Neuronal stem cell (in vitro differentiated cells): ENCODE results near the gene RTF2.

Experiments
- DNase-seq: peaks from one replicate; pipeline ENCODE4 v3.0.0-alpha.2; 2013; ENCODE audit warnings: low spot score
- H2AFZ ChIP-seq: one replicate; pipeline ENCODE4 v1.6.1; 2013; ENCODE audit warnings: mild to moderate bottlenecking, low read length, inconsistent platforms
- H2AK5ac ChIP-seq: 2 replicates; pipeline ENCODE4 v1.6.1; 2013; ENCODE audit warnings: low read depth, mild to moderate bottlenecking, inconsistent platforms, low read length, moderate library complexity, mixed read lengths
- H2BK120ac ChIP-seq: 2 replicates; pipeline ENCODE4 v1.6.1; 2013; ENCODE audit warnings: low read depth, mild to moderate bottlenecking, inconsistent platforms, low read length, moderate library complexity, mixed read lengths
- H2BK12ac ChIP-seq: one replicate; pipeline ENCODE4 v1.6.1; 2013; ENCODE audit warnings: low read length, inconsistent platforms
- H2BK15ac ChIP-seq: 2 replicates; pipeline ENCODE4 v1.6.1; 2013; ENCODE audit warnings: mild to moderate bottlenecking, low read length, inconsistent platforms, mixed read lengths
- H2BK5ac ChIP-seq: one replicate; pipeline ENCODE4 v1.6.1; 2013; ENCODE audit warnings: inconsistent platforms, mild to moderate bottlenecking, low read length, moderate library complexity
- H3K14ac ChIP-seq: one replicate; pipeline ENCODE4 v1.6.1; 2013; ENCODE audit warnings: low read length, inconsistent platforms
- H3K18ac ChIP-seq: 2 replicates; pipeline ENCODE4 v1.6.1; 2013; ENCODE audit warnings: low read length, inconsistent platforms
- H3K23ac ChIP-seq: 2 replicates; pipeline ENCODE4 v1.6.1; 2013; ENCODE audit warnings: low read depth, mild to moderate bottlenecking, mixed read lengths, low read length, inconsistent platforms; ENCODE audit not compliant: poor library complexity
- H3K27ac ChIP-seq: replicated peaks from 3 replicates; pipeline ENCODE4 v1.5.1; 2013; ENCODE audit warnings: low read length, inconsistent platforms
- H3K27me3 ChIP-seq, 3 experiments: 2 replicates each; pipeline ENCODE4 v1.6.1; 2013; ENCODE audit warnings: low read length in 3 of 3, mild to moderate bottlenecking in 2 of 3, inconsistent platforms in 1 of 3, low read depth in 1 of 3, mixed read lengths in 1 of 3, moderate library complexity in 1 of 3; ENCODE audit not compliant: control insufficient read depth in 3 of 3, insufficient read depth in 3 of 3
- H3K36me3 ChIP-seq, 2 donors: replicated peaks in 1 of 2; 2 replicates each; pipeline ENCODE4 v1.6.1; 2013; ENCODE audit warnings: low read length in 2 of 2; ENCODE audit not compliant: control insufficient read depth in 2 of 2, insufficient read depth in 2 of 2
- H3K4ac ChIP-seq: 2 replicates; pipeline ENCODE4 v1.6.1; 2013; ENCODE audit warnings: inconsistent platforms, mild to moderate bottlenecking, low read length, moderate library complexity
- H3K4me1 ChIP-seq, 2 donors: 1 replicate in 1 of 2; 2 replicates in 1 of 2; pipeline ENCODE4 v1.6.1; 2013; ENCODE audit warnings: low read length in 2 of 2, low read depth in 1 of 2; ENCODE audit not compliant: control insufficient read depth in 2 of 2, insufficient read depth in 1 of 2
- H3K4me2 ChIP-seq: one replicate; pipeline ENCODE4 v1.6.1; 2013; ENCODE audit warnings: mild to moderate bottlenecking, low read length, inconsistent platforms; ENCODE audit not compliant: insufficient read depth, poor library complexity, severe bottlenecking
- H3K4me3 ChIP-seq, 2 donors: 2 replicates each; pipeline ENCODE4 v1.5.1; 2013; ENCODE audit warnings: low read length in 2 of 2, mild to moderate bottlenecking in 2 of 2, inconsistent platforms in 1 of 2, moderate library complexity in 1 of 2
- H3K79me1 ChIP-seq: one replicate; pipeline ENCODE4 v1.6.1; 2013; ENCODE audit warnings: low read depth, mild to moderate bottlenecking, inconsistent platforms, low read length, moderate library complexity
- H3K9ac ChIP-seq: one replicate; pipeline ENCODE4 v1.6.1; 2013; ENCODE audit warnings: mild to moderate bottlenecking, low read depth, low read length, inconsistent platforms; ENCODE audit not compliant: poor library complexity
- H3K9me3 ChIP-seq, 2 donors: replicated peaks in 1 of 2; 2 replicates each; pipeline versions ENCODE3 to v1.6.1; 2013; ENCODE audit warnings: low read length in 2 of 2, mild to moderate bottlenecking in 2 of 2, inconsistent platforms in 1 of 2, low read depth in 1 of 2, mixed read lengths in 1 of 2, moderate library complexity in 1 of 2; ENCODE audit not compliant: control insufficient read depth in 2 of 2, insufficient read depth in 1 of 2
- H4K8ac ChIP-seq: one replicate; pipeline ENCODE4 v1.6.1; 2013; ENCODE audit warnings: low read depth, mild to moderate bottlenecking, inconsistent platforms, low read length, moderate library complexity
- H4K91ac ChIP-seq: one replicate; pipeline ENCODE4 v1.6.1; 2013; ENCODE audit warnings: low read length, low read depth, mild to moderate bottlenecking, inconsistent platforms; ENCODE audit not compliant: poor library complexity
- WGBS, 2 donors: extraction: QIAGEN DNeasy Blood & Tissue Kit; methylation state at CpG; one replicate each; pipeline ENCODE4 v1.1.7; 2013; ENCODE audit warnings: missing lambda C conversion rate in 2 of 2, mixed read lengths in 1 of 2; ENCODE audit not compliant: insufficient read length in 2 of 2, insufficient replicate concordance in 1 of 2; ENCODE audit errors: extremely low coverage in 2 of 2; 5-methylcytosine and 5-hydroxymethylcytosine counted together

The RTF2 gene

DNA sequence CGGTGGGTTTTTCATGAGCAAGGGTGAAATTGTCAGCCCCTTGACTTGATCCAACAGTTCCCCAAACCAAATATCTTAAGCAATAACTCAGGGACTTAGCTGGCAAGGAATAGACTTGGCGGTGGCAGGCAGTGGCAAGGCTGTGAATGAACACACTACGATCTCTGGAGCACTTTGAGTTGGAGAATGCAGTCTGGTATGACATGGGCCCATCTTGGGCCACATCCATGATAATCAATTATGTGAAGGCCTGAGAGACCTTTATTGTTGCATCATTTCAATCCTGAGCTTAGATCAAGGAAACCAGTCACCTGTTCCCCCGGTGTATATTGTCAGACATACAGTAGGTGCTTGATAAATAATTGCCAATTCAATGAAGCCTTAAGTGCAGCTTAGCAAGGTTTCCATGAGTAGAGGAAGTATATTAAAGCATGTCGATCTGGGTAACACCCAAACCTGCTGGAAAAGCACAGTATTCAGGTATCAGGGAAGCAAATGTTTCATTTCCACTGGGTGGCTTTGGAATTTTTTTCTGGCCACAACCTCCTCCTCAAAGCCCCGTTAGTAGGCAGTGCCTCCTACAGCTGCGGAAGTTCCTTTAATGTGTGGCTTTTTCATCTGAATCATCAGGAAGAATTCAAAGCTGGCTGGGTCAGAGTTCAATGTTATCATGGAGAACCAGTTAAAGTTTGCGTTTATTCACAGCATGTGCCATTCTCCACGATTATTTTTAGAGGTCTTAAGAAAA is 46.2 kb upstream of the RTF2 start:
- no peaks in the 10 kb centered on the region for H3K36me3 ChIP-seq
- H2BK12ac ChIP-seq = no peak overlapping the region
- H3K18ac ChIP-seq = no peak overlapping the region
- H3K9ac ChIP-seq = no peak overlapping the region
- peak overlapping the region; percentile 82 for H2AFZ ChIP-seq
- no peak overlapping the region for H4K91ac ChIP-seq
- no peaks in the 10 kb centered on the region for H3K79me1 ChIP-seq
- no peaks in the 10 kb centered on the region for H3K27me3 ChIP-seq
- no peak overlapping the region for H3K4me3 ChIP-seq
- no peak overlapping the region for H3K4me2 ChIP-seq
- WGBS, 2 donors = no CpG with 5 or more reads among the region's 9 CpGs
- no peaks in the 10 kb centered on the region for H3K9me3 ChIP-seq
- H3K14ac ChIP-seq = no peak overlapping the region
- DNase-seq = no peak
- H3K27ac ChIP-seq = no peak overlapping the region
- H2BK5ac ChIP-seq = no peak overlapping the region
- H2AK5ac ChIP-seq = no peak overlapping the region
- peaks cover 0 to 11% of the 10 kb centered on the region in 2 donors for H3K4me1 ChIP-seq
- no peak overlapping the region for H4K8ac ChIP-seq
- H2BK120ac ChIP-seq = no peak overlapping the region
- H2BK15ac ChIP-seq = no peak overlapping the region
- H3K23ac ChIP-seq = no peak overlapping the region
- no peak overlapping the region for H3K4ac ChIP-seq

DNA sequence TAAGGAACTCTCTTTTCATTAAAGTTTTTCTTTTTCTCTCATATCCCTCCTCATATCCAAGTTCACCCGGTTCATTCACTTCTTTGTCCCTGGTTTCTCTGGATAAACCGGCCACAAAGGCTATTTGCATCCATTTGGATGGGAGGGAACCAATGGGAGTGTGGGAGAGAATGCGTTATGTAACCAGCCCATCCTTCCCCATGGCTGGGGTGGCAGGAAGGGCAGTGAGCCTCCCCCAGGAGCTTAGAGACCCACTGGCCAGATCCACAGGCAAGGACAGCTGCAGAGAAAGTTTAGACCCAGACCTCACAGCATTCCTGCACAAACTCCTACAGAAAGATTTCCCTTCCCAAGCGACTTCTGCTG is 45.6 kb upstream of the RTF2 start:
- Histone ChIP-seq H4K91ac (no peak overlapping the region), H2BK12ac (no peak overlapping the region), H2BK15ac (no peak overlapping the region), H3K4me1 (peaks cover 0 to 11% of the 10 kb centered on the region in 2 donors), H3K79me1 (no peaks in the 10 kb centered on the region), H3K36me3 (no peaks in the 10 kb centered on the region), H3K23ac (no peak overlapping the region), H2AK5ac (no peak overlapping the region), H2BK120ac (no peak overlapping the region), H3K4me3 (no peak overlapping the region), H3K4me2 (no peak overlapping the region), H3K14ac (no peak overlapping the region), H3K27ac (no peak overlapping the region), H2BK5ac (no peak overlapping the region), H3K9me3 (no peaks in the 10 kb centered on the region), H3K18ac (no peak overlapping the region), H3K27me3 (no peaks in the 10 kb centered on the region), H4K8ac (no peak overlapping the region), H2AFZ (peak overlapping the region; percentile 82), H3K9ac (no peak overlapping the region), H3K4ac (no peak overlapping the region)
- no peak for DNase-seq
- WGBS, 2 donors = no CpG with 5 or more reads among the region's 4 CpGs

DNA sequence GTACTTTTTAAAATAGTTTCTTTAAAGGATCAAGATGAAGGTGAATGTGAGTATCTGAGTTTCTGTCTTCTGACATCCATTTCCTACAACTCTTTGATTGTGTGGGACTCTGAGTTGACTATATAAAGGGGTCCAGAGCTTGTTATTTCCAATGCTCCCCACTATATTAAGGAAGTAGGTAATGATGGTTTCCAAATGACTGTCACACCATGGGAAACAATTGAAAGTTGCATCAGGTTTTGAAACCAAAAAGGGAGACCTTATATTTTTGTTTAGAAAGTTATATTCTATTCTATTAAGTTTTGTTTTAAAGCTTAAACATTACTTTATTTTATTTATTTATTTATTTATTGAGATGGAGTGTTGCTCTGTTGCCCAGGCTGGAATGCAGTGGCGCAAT is 45.2 kb upstream of the RTF2 start:
- H3K4ac ChIP-seq = no peak overlapping the region
- no peak overlapping the region for H3K9ac ChIP-seq
- no peaks in the 10 kb centered on the region for H3K27me3 ChIP-seq
- no peak overlapping the region for H3K4me2 ChIP-seq
- no peaks in the 10 kb centered on the region for H3K36me3 ChIP-seq
- H3K23ac ChIP-seq = no peak overlapping the region
- no peak for DNase-seq
- no peak overlapping the region for H4K8ac ChIP-seq
- peaks cover 0 to 11% of the 10 kb centered on the region in 2 donors for H3K4me1 ChIP-seq
- H2AK5ac ChIP-seq = no peak overlapping the region
- H2BK15ac ChIP-seq = no peak overlapping the region
- H3K18ac ChIP-seq = no peak overlapping the region
- no CpG with 5 or more reads among the region's 1 CpG for WGBS, 2 donors
- H2BK12ac ChIP-seq = no peak overlapping the region
- H3K79me1 ChIP-seq = no peaks in the 10 kb centered on the region
- no peak overlapping the region for H4K91ac ChIP-seq
- no peak overlapping the region for H3K4me3 ChIP-seq
- H3K27ac ChIP-seq = no peak overlapping the region
- H3K9me3 ChIP-seq = no peaks in the 10 kb centered on the region
- no peak overlapping the region for H3K14ac ChIP-seq
- H2BK120ac ChIP-seq = no peak overlapping the region
- H2AFZ ChIP-seq = peak overlapping the region; percentile 82
- no peak overlapping the region for H2BK5ac ChIP-seq

DNA sequence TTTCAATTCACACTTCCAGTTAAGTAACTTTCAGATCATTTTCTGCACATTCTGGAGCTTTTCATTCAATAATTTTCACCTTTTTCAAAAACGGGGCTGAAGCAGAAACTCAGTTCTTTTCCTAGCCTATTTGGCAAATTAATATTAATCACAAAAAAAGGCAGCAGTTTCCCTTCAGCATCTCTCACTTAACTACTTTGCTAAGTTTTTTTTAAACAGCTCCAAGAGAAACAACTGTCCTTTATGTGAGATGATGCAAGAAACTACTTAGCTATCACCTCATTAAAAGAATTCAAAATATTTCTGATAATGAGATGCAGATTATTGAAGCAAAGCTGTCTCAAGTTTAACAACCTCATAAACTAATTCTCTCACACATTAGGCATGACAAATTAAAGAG is 44.5 kb upstream of the RTF2 start:
- Histone ChIP-seq H3K4ac (no peak overlapping the region), H3K79me1 (no peaks in the 10 kb centered on the region), H4K91ac (no peak overlapping the region), H3K27me3 (no peaks in the 10 kb centered on the region), H3K4me3 (no peak overlapping the region), H2AFZ (no peak overlapping the region), H3K4me1 (peaks cover 0 to 11% of the 10 kb centered on the region in 2 donors), H2BK12ac (no peak overlapping the region), H3K14ac (no peak overlapping the region), H3K18ac (no peak overlapping the region), H2BK120ac (no peak overlapping the region), H2BK5ac (no peak overlapping the region), H3K23ac (no peak overlapping the region), H3K27ac (no peak overlapping the region), H3K9ac (no peak overlapping the region), H3K9me3 (no peaks in the 10 kb centered on the region), H3K36me3 (no peaks in the 10 kb centered on the region), H2AK5ac (no peak overlapping the region), H2BK15ac (no peak overlapping the region), H4K8ac (no peak overlapping the region), H3K4me2 (no peak overlapping the region)
- no peak for DNase-seq
- WGBS, 2 donors = no CpG with 5 or more reads among the region's 1 CpG
